Transverse colon (tissue), 4 donors: Measurements from ENCODE around the gene ENPP1. TPM values are rescaled to one million over a fixed set of nuclear protein-coding genes. Genes with fewer than 3 reads are reported as not detected.

ENCODE experiments used
- DNase-seq: peaks from one replicate; pipeline ENCODE4 v3.0.0-alpha.2; 2019
- H3K27ac ChIP-seq, 4 donors: fragments of 200-600 bp; sonication (generic); 2 replicates each; pipeline ENCODE4 v1.5.1; 2016 to 2018; ENCODE audit warnings: inconsistent platforms in 4 of 4
- H3K27me3 ChIP-seq: fragments of 200-600 bp; sonication (generic); 2 replicates; pipeline ENCODE4 v1.5.1; 2017; ENCODE audit warnings: inconsistent platforms
- H3K36me3 ChIP-seq, 4 donors: fragments of 200-600 bp; sonication (generic); 2 replicates each; pipeline ENCODE4 v1.5.1; 2017 to 2019; ENCODE audit warnings: inconsistent platforms in 4 of 4
- H3K4me1 ChIP-seq, 4 donors: fragments of 200-600 bp; sonication (generic); 2 replicates each; pipeline ENCODE4 v1.5.1; 2017 to 2020; ENCODE audit warnings: inconsistent platforms in 4 of 4
- H3K4me3 ChIP-seq, 4 donors: fragments of 200-600 bp; sonication (generic); 1 replicate in 1 of 4; 2 replicates in 3 of 4; pipeline versions ENCODE4 v1.5.1 to v1.6.1; 2017 to 2019; ENCODE audit warnings: inconsistent platforms in 4 of 4
- H3K9me3 ChIP-seq, 2 donors: fragments of 200-600 bp; sonication (generic); 2 replicates each; pipeline ENCODE4 v1.5.1; 2017 to 2019; ENCODE audit warnings: inconsistent platforms in 2 of 2
- EP300 ChIP-seq: sonication (generic); formaldehyde crosslinking; IDR thresholded peaks from one replicate; pipeline ENCODE4 v1.6.1; 2017; ENCODE audit warnings: antibody characterized with exemption, low read depth
- POLR2A ChIP-seq: fragments of 450-650 bp; IDR thresholded peaks from one replicate; pipeline ENCODE4 v1.6.1; 2016; ENCODE audit warnings: antibody characterized with exemption, mild to moderate bottlenecking, moderate library complexity
- POLR2AphosphoS5 ChIP-seq, 3 donors: sonication (generic); formaldehyde crosslinking; IDR thresholded peaks; one replicate each; pipeline ENCODE4 v1.6.1; 2016; ENCODE audit warnings: antibody characterized with exemption in 3 of 3
- WGBS, 2 donors: methylation state at CpG; one replicate each; pipeline ENCODE4 v1.1.5; 2018; ENCODE audit warnings: low coverage in 1 of 2; 5-methylcytosine and 5-hydroxymethylcytosine counted together
- in situ Hi-C, 4 donors: fragments of 200-750 bp; cut with MboI; loops; one replicate each; pipeline versions ENCODE4 v1.15.0 to v1.15.1; 2017; ENCODE audit warnings: low sequenced_read_pairs in 3 of 4, low pct_ligation_motif_present in 1 of 4, low pct_unique_long_range_greater_than_20kb in 1 of 4
- intact Hi-C: fragments of 100-400 bp; cut with DNase I; formaldehyde crosslinking; loops from one replicate; pipeline ENCODE4 v1.15.1; 2023; ENCODE audit warnings: low total_unique reads
- total RNA-seq, 4 donors: library from RNA; depleted of rRNA; stranded (reverse); fragments of >200 nt; gene quantifications; one replicate each; pipeline ENCODE4 v1.1.0, GENCODE V29; 2016
- TF ChIP-seq, protein P1 (sequence below), 5 experiments: fragments of 200-600 bp in 3 of 5; fragments of 450-650 bp in 2 of 5; sonication (generic) in 3 of 5; IDR thresholded peaks; 1 replicate in 2 of 5; 2 replicates in 3 of 5; pipeline ENCODE4 v1.5.1; 2016 to 2017; ENCODE audit warnings: antibody characterized with exemption in 5 of 5, inconsistent platforms in 3 of 5, mild to moderate bottlenecking in 2 of 5, moderate library complexity in 1 of 5

The ENPP1 gene
- total RNA-seq, 4 donors from 2014 or later = 3.4 to 24.0 (median 22.8) TPM

DNA sequence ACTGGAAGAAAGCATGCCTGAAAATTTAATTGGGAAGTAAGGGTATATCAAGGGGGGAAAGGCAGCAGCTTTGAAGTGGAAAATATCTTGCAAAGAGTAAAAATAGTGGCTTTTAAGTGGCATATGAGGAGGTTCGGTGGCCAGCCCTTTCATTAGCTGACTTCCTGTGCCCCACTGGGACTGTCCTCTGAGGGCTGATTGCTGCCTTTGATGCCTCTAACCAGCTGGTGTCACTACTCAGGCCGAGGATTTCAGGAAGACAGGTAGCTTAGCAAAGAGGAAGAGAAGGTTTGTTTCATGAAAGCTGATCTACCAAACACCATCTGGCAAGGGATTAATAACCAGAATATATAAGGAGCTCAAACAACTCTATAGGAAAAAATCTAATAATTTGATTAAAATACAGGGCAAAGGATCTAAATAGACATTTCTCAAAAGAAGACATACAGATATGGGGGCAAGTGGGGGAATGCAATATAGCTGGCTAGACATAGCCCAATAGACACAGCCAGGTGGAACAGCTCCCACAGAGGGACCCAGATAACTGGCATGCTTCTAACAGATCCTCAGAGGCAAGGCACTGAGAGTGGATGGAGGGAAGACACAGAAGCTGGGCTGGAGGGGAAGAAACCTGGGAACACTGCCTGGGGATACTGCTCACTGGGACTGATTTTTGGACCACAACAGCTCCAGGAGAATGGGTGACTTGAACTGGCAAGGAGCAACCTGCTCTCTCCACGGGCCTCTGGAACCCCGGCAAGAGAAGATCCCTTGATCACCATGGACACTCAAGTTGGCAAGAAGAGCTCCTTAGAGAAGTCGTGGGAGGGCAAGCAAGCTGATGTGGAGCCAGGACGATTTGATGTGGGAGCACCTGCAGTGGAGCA lies 110.2 kb downstream of the ENPP1 start:
- TF ChIP-seq, protein P1, sequence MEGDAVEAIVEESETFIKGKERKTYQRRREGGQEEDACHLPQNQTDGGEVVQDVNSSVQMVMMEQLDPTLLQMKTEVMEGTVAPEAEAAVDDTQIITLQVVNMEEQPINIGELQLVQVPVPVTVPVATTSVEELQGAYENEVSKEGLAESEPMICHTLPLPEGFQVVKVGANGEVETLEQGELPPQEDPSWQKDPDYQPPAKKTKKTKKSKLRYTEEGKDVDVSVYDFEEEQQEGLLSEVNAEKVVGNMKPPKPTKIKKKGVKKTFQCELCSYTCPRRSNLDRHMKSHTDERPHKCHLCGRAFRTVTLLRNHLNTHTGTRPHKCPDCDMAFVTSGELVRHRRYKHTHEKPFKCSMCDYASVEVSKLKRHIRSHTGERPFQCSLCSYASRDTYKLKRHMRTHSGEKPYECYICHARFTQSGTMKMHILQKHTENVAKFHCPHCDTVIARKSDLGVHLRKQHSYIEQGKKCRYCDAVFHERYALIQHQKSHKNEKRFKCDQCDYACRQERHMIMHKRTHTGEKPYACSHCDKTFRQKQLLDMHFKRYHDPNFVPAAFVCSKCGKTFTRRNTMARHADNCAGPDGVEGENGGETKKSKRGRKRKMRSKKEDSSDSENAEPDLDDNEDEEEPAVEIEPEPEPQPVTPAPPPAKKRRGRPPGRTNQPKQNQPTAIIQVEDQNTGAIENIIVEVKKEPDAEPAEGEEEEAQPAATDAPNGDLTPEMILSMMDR (IDR thresholded peaks at IDR 0.05) = no peak
- TF ChIP-seq EP300 (no peak), POLR2A (no peak), POLR2AphosphoS5 (IDR thresholded peaks at IDR 0.05) (no peak)
- DNase-seq = no peak
- no peak overlapping the region for H3K4me3 ChIP-seq
- H3K27ac ChIP-seq = no peak overlapping the region
- peaks cover 3% of the 10 kb centered on the region for H3K27me3 ChIP-seq
- no peaks in the 10 kb centered on the region for H3K4me1 ChIP-seq
- intact Hi-C loops = no loop called here
- 81% methylated on average over 6 of the region's 6 CpGs; no CpG with 5 or more reads in 1 of the 2 donors for WGBS, 2 donors
- H3K36me3 ChIP-seq = no peaks in the 10 kb centered on the region
- no peaks in the 10 kb centered on the region for H3K9me3 ChIP-seq
- in situ Hi-C loops = loop anchor here (5.0 to 25.0 kb wide), 5 partner anchors 133 to 569 kb away; no protein-coding TSS in a partner anchor

- Histone ChIP-seq H3K36me3 (no peaks in the 10 kb centered on the region), H3K4me3 (no peak overlapping the region), H3K9me3 (peaks cover 0 to 7% of the 10 kb centered on the region in 2 donors), H3K4me1 (no peaks in the 10 kb centered on the region), H3K27me3 (no peaks in the 10 kb centered on the region), H3K27ac (no peak overlapping the region)
- TF ChIP-seq POLR2A (no peak), EP300 (no peak), POLR2AphosphoS5 (IDR thresholded peaks at IDR 0.05) (no peak)
- TF ChIP-seq, protein P1 (IDR thresholded peaks at IDR 0.05) = no peak
- intact Hi-C loops = no loop called here
- no peak for DNase-seq
- in situ Hi-C loops = loop anchor here (5.0 to 25.0 kb wide), 5 partner anchors 134 to 568 kb away; no protein-coding TSS in a partner anchor
- 81% methylated on average over 8 of the region's 9 CpGs; no CpG with 5 or more reads in 1 of the 2 donors for WGBS, 2 donors
Observed at GRCh38 chr6:131918650-131919355, 111.0 kb downstream of the ENPP1 start.

DNA sequence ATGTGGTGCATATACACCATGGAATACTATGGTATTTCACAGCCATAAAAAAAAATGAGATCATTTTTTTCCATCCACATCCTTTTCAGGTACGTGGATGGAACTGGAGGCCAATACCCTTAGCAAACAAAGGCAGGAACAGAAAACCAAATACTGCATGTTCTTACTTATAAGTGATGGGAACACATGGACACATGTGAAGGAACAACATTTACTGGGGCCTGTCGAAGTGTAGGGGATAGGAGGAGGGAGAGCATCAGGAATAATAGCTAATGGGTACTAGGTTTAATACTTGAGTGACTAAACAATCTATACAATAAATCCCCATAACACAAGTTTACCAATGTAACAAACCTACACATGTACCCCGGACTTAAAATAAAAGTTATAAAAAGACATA lies 112.8 kb downstream of the ENPP1 start:
- TF ChIP-seq, protein P1 (IDR thresholded peaks at IDR 0.05) = no peak
- TF ChIP-seq POLR2AphosphoS5 (IDR thresholded peaks at IDR 0.05) (no peak), POLR2A (no peak), EP300 (no peak)
- in situ Hi-C loops = loop anchor here in 2 of 4 donors (5.0 to 25.0 kb wide), 3 partner anchors 244 to 567 kb away; no protein-coding TSS in a partner anchor
- no peaks in the 10 kb centered on the region for H3K36me3 ChIP-seq

DNA sequence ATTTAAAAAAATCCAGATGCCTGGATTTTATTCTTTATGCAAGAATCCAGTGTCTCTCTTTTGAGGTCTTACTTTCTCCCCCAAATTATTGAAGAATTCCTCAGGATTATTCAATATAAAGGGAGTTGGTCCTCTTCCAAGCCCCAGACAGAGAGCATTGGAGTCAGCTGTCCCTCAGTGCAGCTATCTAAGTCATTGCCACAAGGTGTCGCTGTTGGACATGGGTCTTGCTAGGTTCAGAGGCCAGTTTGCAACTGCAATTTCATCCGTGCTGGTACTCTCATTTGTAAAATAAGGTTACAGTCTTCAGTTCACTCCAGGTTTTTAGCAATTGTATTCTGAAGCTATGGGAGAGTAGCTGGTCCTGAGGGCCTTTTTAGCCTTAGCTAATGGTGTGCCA lies 115.5 kb downstream of the ENPP1 start:
- H3K4me3 ChIP-seq = no peak overlapping the region
- in situ Hi-C loops = loop anchor here in 2 of 4 donors (5.0 to 25.0 kb wide), 3 partner anchors 241 to 564 kb away; no protein-coding TSS in a partner anchor
- no peak overlapping the region for H3K27ac ChIP-seq
- H3K4me1 ChIP-seq = no peaks in the 10 kb centered on the region
- TF ChIP-seq, protein P1 (IDR thresholded peaks at IDR 0.05) = peak; percentile 54 to 71 (median 62)
- no peak for TF ChIP-seq POLR2A
- intact Hi-C loops = no loop called here
- no peaks in the 10 kb centered on the region for H3K36me3 ChIP-seq
- peaks cover 0 to 9% of the 10 kb centered on the region in 2 donors for H3K9me3 ChIP-seq
- peak; percentile 63 for DNase-seq
- 7 to 17% methylated on average over 2 of the region's 2 CpGs for WGBS, 2 donors
- no peaks in the 10 kb centered on the region for H3K27me3 ChIP-seq

More for the DNA sequence above, 112.8 kb downstream of the ENPP1 start:
- no peak overlapping the region for H3K4me3 ChIP-seq
- no peak for DNase-seq
- no peaks in the 10 kb centered on the region for H3K4me1 ChIP-seq
- H3K27me3 ChIP-seq = no peaks in the 10 kb centered on the region
- intact Hi-C loops = no loop called here
- 64 to 68% methylated on average over 3 of the region's 3 CpGs for whole genome bisulfite sequencing, 2 donors
- H3K9me3 ChIP-seq = peaks cover 0 to 9% of the 10 kb centered on the region in 2 donors
- H3K27ac ChIP-seq = no peak overlapping the region
